Vagina (tissue), 2 donors: Measurements from ENCODE around the gene LIN7C. TPM values are rescaled to one million over a fixed set of nuclear protein-coding genes. Genes with fewer than 3 reads are reported as not detected.

Experiments used
- DNase-seq, 2 donors: peaks; one replicate each; pipeline ENCODE4 v3.0.0-alpha.2; 2017; ENCODE audit errors: extremely low spot score in 2 of 2
- H3K27ac ChIP-seq: fragments of 200-600 bp; sonication (generic); one replicate; pipeline ENCODE4 v1.5.1; 2019
- H3K27me3 ChIP-seq: fragments of 200-600 bp; sonication (generic); one replicate; pipeline ENCODE4 v1.5.1; 2019
- H3K36me3 ChIP-seq, 2 donors: fragments of 200-600 bp; sonication (generic); one replicate each; pipeline ENCODE4 v1.5.1; 2017 to 2019
- H3K4me1 ChIP-seq: fragments of 200-600 bp; sonication (generic); one replicate; pipeline ENCODE4 v1.5.1; 2019
- H3K4me3 ChIP-seq, 2 donors: fragments of 200-600 bp; sonication (generic); 1 replicate in 1 of 2; 2 replicates in 1 of 2; pipeline ENCODE4 v1.5.1; 2016 to 2019
- H3K9me3 ChIP-seq: fragments of 200-600 bp; sonication (generic); one replicate; pipeline ENCODE4 v1.5.1; 2019
- POLR2A ChIP-seq, 2 donors: fragments of 450-650 bp; IDR thresholded peaks; one replicate each; pipeline ENCODE4 v1.6.1; 2017; ENCODE audit warnings: antibody characterized with exemption in 2 of 2, mild to moderate bottlenecking in 2 of 2, moderate library complexity in 2 of 2
- POLR2AphosphoS5 ChIP-seq, 2 donors: sonication (generic); formaldehyde crosslinking; IDR thresholded peaks; one replicate each; pipeline ENCODE4 v1.9.0; 2017; ENCODE audit warnings: antibody characterized with exemption in 2 of 2, mild to moderate bottlenecking in 2 of 2, low read depth in 1 of 2; ENCODE audit not compliant: insufficient read depth in 1 of 2
- intact Hi-C: fragments of 100-400 bp; cut with DNase I; formaldehyde crosslinking; loops from one replicate; pipeline ENCODE4 v1.15.1; 2023
- total RNA-seq: library from RNA; depleted of rRNA; stranded (reverse); fragments of >200 nt; gene quantifications from one replicate; pipeline ENCODE4 v1.2.3, GENCODE V29; 2016
- TF ChIP-seq, protein P1 (sequence below), 3 experiments: fragments of 450-650 bp in 2 of 3; fragments of 200-600 bp in 1 of 3; sonication (generic) in 1 of 3; IDR thresholded peaks; one replicate each; pipeline ENCODE4 v1.5.1; 2017 to 2019; ENCODE audit warnings: antibody characterized with exemption in 3 of 3, mild to moderate bottlenecking in 2 of 3, moderate library complexity in 2 of 3

LIN7C gene
- total RNA-seq, 1 donor from 2014 or later, result 30.9 TPM

DNA sequence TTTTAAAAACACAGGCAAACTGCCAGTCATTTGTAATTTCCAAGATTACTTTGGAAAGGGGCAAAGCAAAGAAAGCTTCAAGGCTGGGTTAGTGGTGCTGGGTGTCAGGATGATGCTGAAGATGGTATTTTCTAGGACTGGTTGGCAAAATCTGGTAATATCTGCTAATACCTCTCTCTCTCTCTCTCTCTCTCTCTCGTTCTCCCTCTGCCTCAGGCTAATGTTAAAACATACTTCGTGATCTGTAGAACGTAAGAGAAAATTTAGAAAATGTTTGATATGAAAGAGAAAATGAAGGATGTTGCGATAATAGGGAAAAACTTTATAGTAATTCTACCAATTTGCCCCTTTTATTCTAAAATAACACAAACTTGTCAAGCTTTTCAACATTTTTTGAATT lies 24.6 kb downstream of the LIN7C start:
- DNase-seq, result no peak
- Histone ChIP-seq H3K9me3 (no peaks in the 10 kb centered on the region), H3K4me3 (no peak overlapping the region), H3K36me3 (no peaks in the 10 kb centered on the region), H3K27me3 (no peaks in the 10 kb centered on the region), H3K4me1 (no peaks in the 10 kb centered on the region), H3K27ac (no peak overlapping the region)
- intact Hi-C loops, result no loop called here
- TF ChIP-seq, protein P1, sequence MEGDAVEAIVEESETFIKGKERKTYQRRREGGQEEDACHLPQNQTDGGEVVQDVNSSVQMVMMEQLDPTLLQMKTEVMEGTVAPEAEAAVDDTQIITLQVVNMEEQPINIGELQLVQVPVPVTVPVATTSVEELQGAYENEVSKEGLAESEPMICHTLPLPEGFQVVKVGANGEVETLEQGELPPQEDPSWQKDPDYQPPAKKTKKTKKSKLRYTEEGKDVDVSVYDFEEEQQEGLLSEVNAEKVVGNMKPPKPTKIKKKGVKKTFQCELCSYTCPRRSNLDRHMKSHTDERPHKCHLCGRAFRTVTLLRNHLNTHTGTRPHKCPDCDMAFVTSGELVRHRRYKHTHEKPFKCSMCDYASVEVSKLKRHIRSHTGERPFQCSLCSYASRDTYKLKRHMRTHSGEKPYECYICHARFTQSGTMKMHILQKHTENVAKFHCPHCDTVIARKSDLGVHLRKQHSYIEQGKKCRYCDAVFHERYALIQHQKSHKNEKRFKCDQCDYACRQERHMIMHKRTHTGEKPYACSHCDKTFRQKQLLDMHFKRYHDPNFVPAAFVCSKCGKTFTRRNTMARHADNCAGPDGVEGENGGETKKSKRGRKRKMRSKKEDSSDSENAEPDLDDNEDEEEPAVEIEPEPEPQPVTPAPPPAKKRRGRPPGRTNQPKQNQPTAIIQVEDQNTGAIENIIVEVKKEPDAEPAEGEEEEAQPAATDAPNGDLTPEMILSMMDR (IDR thresholded peaks at IDR 0.05), result no peak
- TF ChIP-seq POLR2A (IDR thresholded peaks at IDR 0.05) (no peak), POLR2AphosphoS5 (IDR thresholded peaks at IDR 0.05; ENCODE audit: insufficient read depth in 1 of 2, low read depth in 1 of 2) (no peak)

DNA sequence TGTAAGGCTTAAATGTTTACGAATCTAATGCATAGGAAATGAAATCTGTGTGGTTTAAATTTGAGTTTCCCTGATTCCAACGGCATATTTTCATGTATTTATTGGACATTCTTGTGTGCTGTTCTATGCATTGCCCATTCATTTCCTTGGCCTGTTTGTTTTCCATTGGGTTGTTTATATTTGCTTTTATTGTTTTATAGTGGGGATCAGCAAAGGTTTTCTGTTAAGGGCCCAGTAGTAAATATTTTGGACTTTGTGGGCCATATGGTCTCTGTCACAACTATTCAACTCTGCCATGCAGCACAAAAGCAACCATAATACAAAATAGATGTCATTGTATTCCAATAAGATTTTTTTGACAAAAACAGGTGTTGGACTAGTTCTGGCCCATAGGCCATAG lies 28.7 kb downstream of the LIN7C start:
- Histone ChIP-seq H3K36me3 (no peaks in the 10 kb centered on the region), H3K4me3 (no peak overlapping the region), H3K9me3 (no peaks in the 10 kb centered on the region), H3K4me1 (peaks cover 7% of the 10 kb centered on the region), H3K27ac (no peak overlapping the region), H3K27me3 (no peaks in the 10 kb centered on the region)
- intact Hi-C loops, result no loop called here
- no peak for DNase-seq
- TF ChIP-seq POLR2AphosphoS5 (IDR thresholded peaks at IDR 0.05; ENCODE audit: insufficient read depth in 1 of 2, low read depth in 1 of 2) (no peak), POLR2A (IDR thresholded peaks at IDR 0.05) (no peak)
- TF ChIP-seq, protein P1 (IDR thresholded peaks at IDR 0.05), result no peak

DNA sequence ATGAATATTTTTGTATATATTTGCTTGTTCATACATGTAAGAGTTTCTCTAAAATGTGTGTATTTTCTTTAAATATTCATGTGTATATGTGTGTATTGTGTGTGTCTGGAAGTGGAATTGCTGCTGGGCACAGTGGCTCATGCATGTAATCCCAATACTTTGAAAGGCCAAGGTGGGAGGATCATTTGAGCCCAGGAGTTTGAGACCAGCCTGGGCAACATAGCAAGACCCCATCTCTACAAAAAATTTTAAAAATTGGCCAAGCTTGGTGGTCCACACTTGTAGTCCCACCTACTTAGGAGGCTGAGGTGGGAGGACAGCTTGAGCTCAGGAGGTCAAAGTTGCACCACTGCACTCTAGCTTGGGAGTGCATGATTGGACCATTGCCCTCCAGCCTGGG lies 29.3 kb downstream of the LIN7C start:
- TF ChIP-seq POLR2AphosphoS5 (IDR thresholded peaks at IDR 0.05; ENCODE audit: insufficient read depth in 1 of 2, low read depth in 1 of 2) (no peak), POLR2A (IDR thresholded peaks at IDR 0.05) (no peak)
- TF ChIP-seq, protein P1 (IDR thresholded peaks at IDR 0.05), result no peak
- no peak for DNase-seq
- intact Hi-C loops, result no loop called here
- Histone ChIP-seq H3K36me3 (no peaks in the 10 kb centered on the region), H3K27ac (no peak overlapping the region), H3K9me3 (no peaks in the 10 kb centered on the region), H3K27me3 (no peaks in the 10 kb centered on the region), H3K4me3 (no peak overlapping the region), H3K4me1 (peaks cover 7% of the 10 kb centered on the region)

DNA sequence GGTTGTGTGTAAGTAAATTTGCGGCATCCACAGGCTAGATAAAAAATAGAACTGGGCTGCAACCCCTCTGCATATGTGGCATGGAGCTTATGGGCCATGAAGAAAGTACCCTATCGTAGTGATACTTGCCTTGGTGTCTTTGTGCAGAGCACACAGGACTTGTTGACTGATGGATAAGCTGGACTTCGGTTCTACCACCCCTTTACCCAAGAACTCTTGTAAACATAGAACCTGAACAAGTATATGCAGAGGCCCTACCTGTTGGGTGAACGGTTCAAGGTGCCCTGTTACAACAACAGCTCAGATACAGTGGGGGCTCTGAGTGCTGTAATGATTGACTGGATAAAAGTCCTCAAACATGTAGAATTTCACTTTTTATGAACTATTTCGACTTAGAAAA lies 30.9 kb downstream of the LIN7C start:
- no peak for DNase-seq
- Histone ChIP-seq H3K27ac (no peak overlapping the region), H3K4me1 (peaks cover 18% of the 10 kb centered on the region), H3K36me3 (no peaks in the 10 kb centered on the region), H3K9me3 (no peaks in the 10 kb centered on the region), H3K27me3 (no peaks in the 10 kb centered on the region), H3K4me3 (no peak overlapping the region)
- TF ChIP-seq, protein P1 (IDR thresholded peaks at IDR 0.05), result no peak
- TF ChIP-seq POLR2A (IDR thresholded peaks at IDR 0.05), result no peak
- no peak for TF ChIP-seq POLR2AphosphoS5 (IDR thresholded peaks at IDR 0.05; ENCODE audit: insufficient read depth in 1 of 2, low read depth in 1 of 2)
- intact Hi-C loops, result no loop called here

DNA sequence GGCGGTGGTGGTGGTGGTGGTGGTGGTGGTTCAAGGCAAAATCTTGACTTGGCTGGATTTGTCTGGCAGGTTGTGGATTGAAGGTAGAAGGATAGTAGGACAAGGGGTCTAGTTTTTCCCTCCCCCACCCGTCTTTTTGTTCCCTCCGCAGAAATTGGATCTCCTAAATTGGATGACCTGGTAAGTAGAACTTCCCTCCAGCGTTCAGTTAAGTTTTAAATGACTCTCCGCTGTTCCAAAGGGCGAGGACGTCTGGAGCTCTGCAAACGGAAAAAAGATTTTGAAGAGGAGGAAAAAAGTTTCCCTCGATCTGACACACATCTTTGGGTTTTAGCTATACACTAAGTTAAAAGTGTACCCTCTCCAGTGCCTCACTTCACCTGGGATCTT lies 33.6 kb downstream of the LIN7C start:
- no peak for DNase-seq
- TF ChIP-seq POLR2AphosphoS5 (IDR thresholded peaks at IDR 0.05; ENCODE audit: insufficient read depth in 1 of 2, low read depth in 1 of 2) (no peak), POLR2A (IDR thresholded peaks at IDR 0.05) (no peak)
- TF ChIP-seq, protein P1 (IDR thresholded peaks at IDR 0.05), result no peak
- intact Hi-C loops, result no loop called here
- peak overlapping the region; percentile 81 to 88 for H3K4me3 ChIP-seq
- no peaks in the 10 kb centered on the region for H3K9me3 ChIP-seq
- H3K4me1 ChIP-seq, result peaks cover 37% of the 10 kb centered on the region
- no peaks in the 10 kb centered on the region for H3K27me3 ChIP-seq
- H3K36me3 ChIP-seq, result no peaks in the 10 kb centered on the region
- H3K27ac ChIP-seq, result peak overlapping the region; percentile 86
